SK-N-SH (cell line): Measurements from ENCODE around the gene AP2A2. TPM values are rescaled to one million over a fixed set of nuclear protein-coding genes. Genes with fewer than 3 reads are reported as not detected.

Experiments used
- CTCF ChIA-PET: fragments of 300-600, 350-600 bp; formaldehyde crosslinking; extraction: SDS; loops from one replicate; lab custom pipeline; 2021; lab: Yijun Ruan, JAX
- POLR2A ChIA-PET: fragments of 350-600 bp; sonication (Branson Sonifier 250); formaldehyde crosslinking; extraction: SDS; loops from one replicate; lab custom pipeline; 2020; ENCODE audit warnings: antibody characterized with exemption, inconsistent platforms; lab: Yijun Ruan, JAX
- DNase-seq: peaks from one replicate; pipeline ENCODE4 v3.0.0; 2012
- H2AFZ ChIP-seq: fragments of 200-600 bp; sonication (generic); 2 replicates; pipeline ENCODE4 v1.8.1; 2016; ENCODE audit warnings: antibody characterized with exemption, mild to moderate bottlenecking, low read depth
- H3F3A ChIP-seq: fragments of 200-600 bp; sonication (generic); replicated peaks from 2 replicates; pipeline ENCODE3; 2016; ENCODE audit warnings: antibody characterized with exemption, mild to moderate bottlenecking; ENCODE audit not compliant: insufficient read depth
- H3K27ac ChIP-seq, 2 experiments: fragments of 200-500 bp in 1 of 2; fragments of 200-600 bp in 1 of 2; sonication (Bioruptor generic) in 1 of 2; sonication (generic), shearing (Covaris generic) in 1 of 2; 2 replicates each; pipeline versions ENCODE4 v1.5.1 to v1.6.1; 2014 to 2016; ENCODE audit warnings: low read depth in 2 of 2, inconsistent platforms in 1 of 2, low read length in 1 of 2, mild to moderate bottlenecking in 1 of 2, mixed read lengths in 1 of 2
- H3K27me3 ChIP-seq: fragments of 200-600 bp; sonication (generic), shearing (Covaris generic); 2 replicates; pipeline ENCODE4 v1.6.1; 2016; ENCODE audit warnings: mixed run types; ENCODE audit not compliant: insufficient read depth
- H3K36me3 ChIP-seq, 2 experiments: fragments of 200-500 bp in 1 of 2; fragments of 200-600 bp in 1 of 2; sonication (Bioruptor generic) in 1 of 2; sonication (generic) in 1 of 2; replicated peaks in 1 of 2; 2 replicates each; pipeline versions ENCODE3 to v1.5.1; 2014 to 2016; ENCODE audit warnings: low read length in 1 of 2, mild to moderate bottlenecking in 1 of 2; ENCODE audit not compliant: insufficient read depth in 2 of 2, control insufficient read depth in 1 of 2
- H3K4me1 ChIP-seq, 2 experiments: fragments of 200-500 bp in 1 of 2; fragments of 200-600 bp in 1 of 2; sonication (Bioruptor generic) in 1 of 2; sonication (generic), shearing (Covaris generic) in 1 of 2; 2 replicates each; pipeline versions ENCODE4 v1.5.1 to v1.6.1; 2014 to 2016; ENCODE audit warnings: low read depth in 1 of 2, low read length in 1 of 2, mixed run types in 1 of 2; ENCODE audit not compliant: insufficient read depth in 2 of 2, control insufficient read depth in 1 of 2
- H3K4me2 ChIP-seq: fragments of 200-600 bp; sonication (generic), shearing (Covaris generic); 2 replicates; pipeline ENCODE4 v1.6.1; 2017; ENCODE audit warnings: mixed run types
- H3K4me3 ChIP-seq, 2 experiments: fragments of 200-500 bp in 1 of 2; fragments of 200-600 bp in 1 of 2; sonication (Bioruptor generic) in 1 of 2; sonication (generic), shearing (Covaris generic) in 1 of 2; 2 replicates each; pipeline versions ENCODE4 v1.5.1 to v1.8.1; 2014 to 2016; ENCODE audit warnings: low read depth in 2 of 2, inconsistent platforms in 1 of 2, low read length in 1 of 2, mild to moderate bottlenecking in 1 of 2, mixed read lengths in 1 of 2, moderate library complexity in 1 of 2
- H3K79me2 ChIP-seq: fragments of 200-600 bp; sonication (generic); 2 replicates; pipeline ENCODE4 v1.8.1; 2017; ENCODE audit warnings: mild to moderate bottlenecking; ENCODE audit not compliant: insufficient read depth
- H3K9ac ChIP-seq: fragments of 200-600 bp; sonication (generic); 2 replicates; pipeline ENCODE4 v1.6.1; 2017; ENCODE audit warnings: mixed run types
- H3K9me2 ChIP-seq: fragments of 200-600 bp; sonication (generic); 2 replicates; pipeline ENCODE4 v1.6.1; 2017; ENCODE audit warnings: mixed run types
- H3K9me3 ChIP-seq: fragments of 200-600 bp; sonication (generic); 2 replicates; pipeline ENCODE4 v1.6.1; 2017; ENCODE audit warnings: mixed run types, mild to moderate bottlenecking, moderate library complexity
- H4K20me1 ChIP-seq: fragments of 200-600 bp; sonication (generic); 2 replicates; pipeline ENCODE4 v1.6.1; 2017; ENCODE audit warnings: mild to moderate bottlenecking, mixed run types; ENCODE audit not compliant: insufficient read depth
- ELF1 ChIP-seq: IDR thresholded peaks from 2 replicates; pipeline ENCODE4 v1.4.0; 2012
- EZH2phosphoT487 ChIP-seq: fragments of 200-600 bp; sonication (generic); IDR thresholded peaks from 2 replicates; pipeline ENCODE4 v1.6.1; 2017; ENCODE audit warnings: low read depth, mixed run types, mild to moderate bottlenecking, antibody characterized with exemption, moderate library complexity, borderline replicate concordance
- FOSL2 ChIP-seq: IDR thresholded peaks from 2 replicates; pipeline ENCODE4 v1.4.0; 2012; ENCODE audit warnings: low read depth, mild to moderate bottlenecking, moderate library complexity, borderline replicate concordance
- FOXM1 ChIP-seq: IDR thresholded peaks from 2 replicates; pipeline ENCODE4 v1.4.0; 2012; ENCODE audit warnings: low read depth, mild to moderate bottlenecking
- GABPA ChIP-seq: IDR thresholded peaks from 2 replicates; pipeline ENCODE4 v1.4.0; 2012; ENCODE audit warnings: low read depth, mild to moderate bottlenecking
- GATA2 ChIP-seq: sonication (generic); formaldehyde crosslinking; IDR thresholded peaks from 2 replicates; pipeline ENCODE4 v1.5.0; 2020; ENCODE audit warnings: mild to moderate bottlenecking, missing genetic modification reagents
- JUND ChIP-seq: IDR thresholded peaks from 2 replicates; pipeline ENCODE4 v1.4.0; 2012
- MAX ChIP-seq: IDR thresholded peaks from 2 replicates; pipeline ENCODE4 v1.4.0; 2012; ENCODE audit warnings: low read depth
- MXI1 ChIP-seq: IDR thresholded peaks from 2 replicates; pipeline ENCODE4 v1.6.1; 2012; ENCODE audit warnings: mild to moderate bottlenecking, low read depth, low read length, improper control_type of control experiment
- NRF1 ChIP-seq: IDR thresholded peaks from 2 replicates; pipeline ENCODE4 v1.6.1; 2012; ENCODE audit warnings: low read depth, mild to moderate bottlenecking, low read length
- PBX3 ChIP-seq: IDR thresholded peaks from 2 replicates; pipeline ENCODE4; 2012
- POLR2AphosphoS5 ChIP-seq: IDR thresholded peaks from 2 replicates; pipeline ENCODE4 v1.6.1; 2012; ENCODE audit warnings: low read depth, low read length
- RAD21 ChIP-seq: IDR thresholded peaks from 2 replicates; pipeline ENCODE4 v1.6.1; 2012; ENCODE audit warnings: mild to moderate bottlenecking, low read length
- RCOR1 ChIP-seq: fragments of 150-350 bp; IDR thresholded peaks from 2 replicates; pipeline ENCODE4 v1.6.1; 2017; ENCODE audit warnings: antibody characterized with exemption, low read length
- REST ChIP-seq: IDR thresholded peaks from 2 replicates; pipeline ENCODE4 v1.6.1; 2012; ENCODE audit warnings: mild to moderate bottlenecking, low read depth, low read length, moderate library complexity
- RXRA ChIP-seq: IDR thresholded peaks from 2 replicates; pipeline ENCODE4 v1.4.0; 2012; ENCODE audit warnings: low read depth, mild to moderate bottlenecking, borderline replicate concordance
- SIN3A ChIP-seq: IDR thresholded peaks from 2 replicates; pipeline ENCODE4 v1.6.1; 2012; ENCODE audit warnings: low read depth, mild to moderate bottlenecking, low read length, moderate library complexity, borderline replicate concordance
- SMC3 ChIP-seq: IDR thresholded peaks from 2 replicates; pipeline ENCODE4 v1.6.1; 2012; ENCODE audit warnings: low read depth, low read length, improper control_type of control experiment
- TAF1 ChIP-seq: IDR thresholded peaks from 2 replicates; pipeline ENCODE4 v1.6.1; 2012; ENCODE audit warnings: low read depth, mild to moderate bottlenecking, low read length, moderate library complexity, borderline replicate concordance
- TCF12 ChIP-seq: IDR thresholded peaks from 2 replicates; pipeline ENCODE4 v1.4.0; 2012
- USF1 ChIP-seq: IDR thresholded peaks from 2 replicates; pipeline ENCODE4 v1.4.0; 2012; ENCODE audit warnings: low read depth, borderline replicate concordance
- USF2 ChIP-seq: fragments of 150-350 bp; IDR thresholded peaks from 2 replicates; pipeline ENCODE4 v1.6.1; 2017; ENCODE audit warnings: antibody characterized with exemption, low read length, low read depth, borderline replicate concordance
- WGBS: methylation state at CpG from one replicate; pipeline ENCODE4 v1.1.6; 2017; ENCODE audit warnings: low lambda C conversion rate; 5-methylcytosine and 5-hydroxymethylcytosine counted together
- polyA plus RNA-seq, 3 experiments: library from polyadenylated mRNA; depleted of rRNA; stranded (reverse); fragments of >200 nt; gene quantifications; 2 replicates each; pipeline ENCODE4 v1.2.3, GENCODE V29; 2012

The AP2A2 gene
- polyA plus RNA-seq, 1 of the 3 experiments (the other 2 are of a cell fraction), result 42.7 TPM

- no peak for TF ChIP-seq RAD21
- TF ChIP-seq USF1, result no peak
- TF ChIP-seq PBX3, result no peak
- no peak for TF ChIP-seq RCOR1
- TF ChIP-seq TAF1, result no peak
- TF ChIP-seq MAX, result no peak
- no peak for TF ChIP-seq NRF1
- TF ChIP-seq SIN3A, result no peak
- no peak for TF ChIP-seq POLR2AphosphoS5
- Histone ChIP-seq H3K4me3 (no peak overlapping the region), H3K9me3 (no peaks in the 10 kb centered on the region), H3K4me1 (no peaks in the 10 kb centered on the region), H3K9me2 (no peaks in the 10 kb centered on the region), H3K79me2 (no peaks in the 10 kb centered on the region), H3K27me3 (no peaks in the 10 kb centered on the region), H3K9ac (no peak overlapping the region), H4K20me1 (no peaks in the 10 kb centered on the region), H3K27ac (no peak overlapping the region), H2AFZ (no peak overlapping the region), H3K36me3 (no peaks in the 10 kb centered on the region), H3F3A (no peaks in the 10 kb centered on the region), H3K4me2 (no peak overlapping the region)
- WGBS, result 64% methylated on average over 13 of the region's 16 CpGs
- ChIA-PET CTCF (interaction anchor here (1.3 to 3.6 kb wide), 2 partner anchors 9 to 457 kb away, joined by 3 to 16 read pairs; no protein-coding TSS in a partner anchor), POLR2A (no interaction called here)
- no peak for DNase-seq
These were observed 134.7 kb downstream of the AP2A2 start for GRCh38 chr11:1060410-1060809.

- no peak overlapping the region for H3K9ac ChIP-seq
- no peaks in the 10 kb centered on the region for H3K9me3 ChIP-seq
- no peaks in the 10 kb centered on the region for H3K79me2 ChIP-seq
- no peak overlapping the region for H3K4me3 ChIP-seq
- ChIA-PET CTCF (interaction anchor here (1.3 to 3.6 kb wide), 2 partner anchors 10 to 457 kb away, joined by 3 to 16 read pairs; no protein-coding TSS in a partner anchor), POLR2A (no interaction called here)
- H3K4me1 ChIP-seq, result no peaks in the 10 kb centered on the region
- no peak for DNase-seq
- H2AFZ ChIP-seq, result no peak overlapping the region
- H3K4me2 ChIP-seq, result no peak overlapping the region
- H3K36me3 ChIP-seq, result no peaks in the 10 kb centered on the region
- H3K27me3 ChIP-seq, result no peaks in the 10 kb centered on the region
- no peaks in the 10 kb centered on the region for H4K20me1 ChIP-seq
- no peak overlapping the region for H3K27ac ChIP-seq
- WGBS, result 35% methylated on average over 17 of the region's 18 CpGs
- H3K9me2 ChIP-seq, result no peaks in the 10 kb centered on the region
- no peaks in the 10 kb centered on the region for H3F3A ChIP-seq
- TF ChIP-seq MXI1 (no peak), NRF1 (no peak), TCF12 (no peak), JUND (no peak), REST (no peak), GABPA (no peak), USF2 (no peak), SMC3 (no peak), RXRA (no peak), ELF1 (no peak), RCOR1 (no peak), RAD21 (no peak), EZH2phosphoT487 (no peak), FOXM1 (no peak), FOSL2 (no peak), GATA2 (CRISPR knock-in tag) (no peak)
These were observed 135.4 kb downstream of the AP2A2 start for GRCh38 chr11:1060852-1061616.
